Activated CD4-positive, alpha-beta T cell treated with anti-CD3 and anti-CD28 coated beads, Interleukin-2, Interleukin-6, amounts not matched to agents 100 ng/mL and 50 ng/mL, durations not matched to agents 16 hours and 8 hours (primary cell): ENCODE measurements around the gene DGKI.

Experiments used
- DNase-seq: peaks from one replicate; pipeline ENCODE4 v3.0.0-alpha.2; 2020

The DGKI gene

DNA sequence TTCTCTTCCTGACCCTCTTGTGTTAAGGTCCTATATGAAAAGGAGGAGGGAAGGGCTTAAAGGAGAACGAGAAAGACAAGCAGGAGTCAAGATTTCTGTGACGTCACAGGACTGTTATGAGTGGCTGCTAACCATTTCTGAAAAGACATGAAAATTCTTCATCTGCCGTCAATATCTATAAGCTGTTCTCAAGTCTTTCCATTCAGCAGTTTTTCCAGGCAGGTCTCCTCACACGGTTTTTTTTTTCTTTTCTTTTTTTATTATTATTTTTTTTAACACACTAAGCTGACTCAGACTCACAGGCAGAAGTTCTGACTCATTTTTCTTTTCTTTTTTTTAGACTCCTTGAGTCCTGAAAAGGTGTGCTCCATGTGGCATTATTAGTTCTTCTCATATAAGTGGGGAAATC is 72.0 kb downstream of the DGKI start:
- DNase-seq: peak; percentile 60

DNA sequence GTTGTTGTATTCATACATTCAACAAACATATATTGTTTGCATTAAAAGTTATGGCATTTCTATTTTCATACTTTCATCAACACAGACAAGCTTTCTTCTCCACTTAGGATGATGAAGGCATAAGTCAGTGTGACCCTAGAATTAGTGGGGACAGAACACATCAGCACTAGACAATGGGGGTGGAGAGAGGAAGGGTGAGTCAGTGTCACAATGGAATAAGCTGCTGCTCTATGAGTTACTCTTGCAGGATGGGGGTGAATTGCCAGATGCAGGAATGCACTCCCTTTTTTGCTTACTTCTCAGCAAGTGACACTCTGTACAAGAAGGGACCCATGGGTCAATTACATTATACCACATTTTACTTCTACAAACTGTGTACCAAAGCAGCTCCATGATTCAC is 74.0 kb downstream of the DGKI start:
- DNase-seq: peak; percentile 42

DNA sequence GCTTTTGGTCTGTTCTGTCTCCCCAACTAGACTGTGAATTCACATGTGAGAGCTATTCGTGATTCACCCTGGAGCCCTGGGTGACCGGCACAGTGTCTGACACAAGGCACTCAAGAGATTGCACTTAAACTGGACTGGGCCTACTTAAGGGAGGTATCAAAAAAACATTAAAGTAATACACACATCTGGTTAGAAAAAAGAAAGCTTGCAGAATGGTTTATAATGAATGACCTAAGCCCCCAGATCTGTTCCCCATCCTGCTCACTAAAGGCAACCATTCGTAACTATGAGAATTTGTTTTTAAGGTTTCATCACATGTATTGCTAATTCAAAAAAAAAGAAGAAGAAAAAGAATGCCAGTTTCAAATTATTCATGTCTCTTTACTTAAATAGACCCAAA is 74.5 kb downstream of the DGKI start:
- DNase-seq: no peak

DNA sequence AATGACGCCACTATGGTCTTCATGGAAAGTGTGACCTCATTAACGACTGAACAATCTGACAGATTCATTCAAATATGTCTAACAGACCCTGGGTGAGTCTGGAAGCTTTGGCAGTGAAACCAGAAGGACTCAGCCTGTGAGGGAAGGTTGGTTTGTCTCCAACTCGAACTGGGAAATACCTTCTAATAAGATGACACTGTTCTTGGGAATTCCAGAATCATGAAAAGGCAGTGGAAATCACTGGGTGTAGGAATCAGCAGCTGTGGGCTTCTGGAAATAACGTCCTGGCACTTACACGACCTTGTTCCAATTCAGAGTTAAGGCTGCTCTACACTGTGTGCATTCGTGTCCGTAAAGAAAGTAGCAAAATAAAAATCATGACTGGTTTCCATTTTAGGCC is 75.1 kb downstream of the DGKI start:
- DNase-seq: no peak

DNA sequence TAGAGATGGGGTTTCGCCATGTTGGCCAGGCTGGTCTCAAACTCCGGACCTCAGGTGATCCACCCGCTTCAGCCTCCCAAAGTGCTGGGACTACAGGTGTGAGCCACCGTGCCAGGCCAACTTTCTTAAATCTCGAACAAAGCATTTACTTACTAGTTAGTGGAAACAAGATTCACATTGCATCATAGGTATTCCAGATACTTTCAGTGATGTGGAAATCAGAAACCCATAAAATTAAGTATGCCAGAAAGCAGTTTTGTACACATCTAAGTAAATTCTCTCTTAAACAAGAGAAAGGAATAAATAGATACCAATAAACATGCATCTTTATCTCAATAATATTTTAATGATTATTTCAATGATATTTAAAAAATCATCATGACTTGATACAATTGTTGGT is 75.5 kb downstream of the DGKI start:
- DNase-seq: no peak

DNA sequence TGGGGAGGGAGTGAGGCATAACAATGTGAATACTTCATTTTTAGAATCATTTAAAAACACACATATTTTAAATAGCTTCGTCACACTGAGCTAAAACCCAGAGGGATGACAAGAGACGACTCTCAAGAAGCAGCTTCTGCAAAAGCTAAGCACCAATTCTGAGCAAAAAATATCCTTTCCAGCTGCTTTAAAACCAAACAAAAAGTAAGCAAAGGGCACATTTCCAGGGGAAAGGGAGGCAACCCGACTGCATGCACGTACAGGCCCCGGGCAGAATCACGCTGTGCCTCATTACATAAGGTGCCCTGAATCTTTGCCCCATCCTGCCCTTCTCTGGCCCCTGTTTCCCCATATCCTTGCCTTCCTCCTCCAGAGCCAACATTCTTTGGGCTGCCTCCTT is 78.4 kb downstream of the DGKI start:
- no peak for DNase-seq

DNA sequence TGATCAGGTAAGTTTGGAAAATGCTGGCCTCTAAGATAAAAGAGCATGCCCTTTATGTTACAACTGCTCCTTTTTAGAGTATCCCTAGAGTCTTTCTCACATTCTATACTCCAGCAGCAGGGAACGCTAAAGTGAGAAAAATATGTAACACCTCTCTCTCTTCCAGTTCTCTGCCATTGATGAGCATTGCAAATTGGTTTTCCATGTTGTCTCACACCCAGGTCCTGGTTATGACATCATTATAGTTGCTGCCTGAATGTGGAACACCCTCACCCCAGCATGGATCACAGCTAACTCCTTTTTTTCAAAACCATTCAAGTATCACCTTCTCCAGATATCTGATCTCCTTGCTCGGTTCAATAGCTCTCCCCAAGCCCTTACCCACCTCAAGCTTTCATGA is 84.4 kb downstream of the DGKI start:
- no peak for DNase-seq

- no peak for DNase-seq
Measured at GRCh38 chr7:137760111-137760510, 86.7 kb downstream of the DGKI start.

- DNase-seq: no peak
Measured at GRCh38 chr7:137757146-137757925, 89.4 kb downstream of the DGKI start.

GRCh38 chr7:137755846-137756651 is 90.7 kb downstream of the DGKI start:
- DNase-seq: no peak

DNA sequence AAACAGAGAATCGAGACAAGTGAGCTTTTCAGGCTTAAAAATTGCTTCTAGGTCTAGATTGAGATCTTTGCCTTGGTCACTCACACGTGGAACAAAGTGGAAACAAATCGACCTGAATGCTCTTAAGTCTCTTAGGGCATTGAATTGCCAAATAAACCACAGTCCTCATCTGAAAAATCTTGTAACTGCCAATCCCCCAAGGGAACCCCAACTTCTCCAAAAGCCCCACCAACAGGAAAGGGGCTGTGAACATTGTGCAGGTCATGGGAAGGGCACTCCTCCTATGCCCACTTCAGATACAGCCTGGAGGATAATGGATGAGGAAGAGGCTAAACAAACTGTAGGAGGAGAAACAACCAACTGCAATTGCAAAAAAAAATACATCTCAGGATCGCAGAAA is 91.3 kb downstream of the DGKI start:
- DNase-seq: no peak

- no peak for DNase-seq
Measured at GRCh38 chr7:137753948-137754851, 92.6 kb downstream of the DGKI start.

GRCh38 chr7:137753575-137753947 is 93.2 kb downstream of the DGKI start:
- no peak for DNase-seq

DNA sequence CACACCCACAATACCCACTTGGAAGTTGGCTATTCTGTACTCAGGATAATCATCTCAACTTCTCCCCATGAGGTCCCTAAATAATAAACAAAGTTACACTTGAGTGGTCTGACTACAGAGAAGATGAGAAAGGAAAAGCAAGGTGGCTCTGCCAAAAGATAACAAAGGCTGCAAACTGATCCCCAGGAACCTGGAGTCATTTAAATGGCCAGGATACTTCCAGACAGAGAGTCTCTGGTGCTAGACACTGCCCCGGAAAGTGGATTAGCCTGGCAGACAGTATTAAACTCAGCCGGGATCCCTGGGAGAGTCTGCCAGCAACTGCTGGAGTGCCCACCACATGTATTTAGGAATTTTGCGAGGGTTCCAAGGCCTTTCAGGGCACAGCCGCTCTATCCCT is 93.7 kb downstream of the DGKI start:
- DNase-seq: no peak

GRCh38 chr7:137751361-137752009 is 95.3 kb downstream of the DGKI start:
- no peak for DNase-seq

GRCh38 chr7:137747359-137748031 is 99.3 kb downstream of the DGKI start:
- DNase-seq: no peak

GRCh38 chr7:137743021-137743420 is 103.8 kb downstream of the DGKI start:
- no peak for DNase-seq

DNA sequence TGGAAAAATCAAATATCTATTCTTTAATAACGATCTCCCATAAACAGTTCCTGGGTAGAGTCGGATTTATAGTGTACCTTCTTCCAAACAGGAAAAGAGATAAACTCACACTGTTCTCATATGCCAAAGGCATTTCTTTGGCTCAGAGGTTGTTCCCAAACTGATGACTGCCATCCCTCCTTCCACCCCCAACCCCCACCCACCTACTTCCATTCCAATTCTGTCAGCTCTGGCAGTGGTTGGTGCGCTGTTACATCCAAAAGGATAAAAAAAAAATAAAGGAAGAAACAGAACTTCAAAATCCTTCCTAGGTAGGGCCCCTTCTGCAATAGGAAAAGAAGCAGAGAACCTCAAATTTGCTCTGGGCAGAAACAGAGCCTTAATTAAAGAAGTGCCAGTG is 104.7 kb downstream of the DGKI start:
- no peak for DNase-seq

- no peak for DNase-seq
Measured at GRCh38 chr7:137741443-137741842, 105.3 kb downstream of the DGKI start.

- no peak for DNase-seq
Measured at GRCh38 chr7:137734221-137734620, 112.6 kb downstream of the DGKI start.

- no peak for DNase-seq
Measured at GRCh38 chr7:137732168-137732567, 114.6 kb downstream of the DGKI start.

- DNase-seq: no peak
Measured at GRCh38 chr7:137731436-137731835, 115.3 kb downstream of the DGKI start.
